Fibroblast of lung (primary cell): Measurements from ENCODE around the gene CUL2. TPM values are rescaled to one million over a fixed set of nuclear protein-coding genes. Genes with fewer than 3 reads are reported as not detected.
"Not testable (repeated sequence)": the region's sequence is repeated elsewhere in the genome, so short reads cannot be mapped to it uniquely, and the experiment has no call there.

Experiments used
- DNase-seq, 2 donors: peaks; one replicate each; pipeline versions ENCODE4 v3.0.0 to v3.0.0-alpha.2; 2010; ENCODE audit warnings: low read depth in 2 of 2
- H2AFZ ChIP-seq: 2 replicates; pipeline ENCODE4 v1.5.1; 2012; ENCODE audit warnings: low read length, control low read depth, inconsistent platforms
- H3K27ac ChIP-seq: 2 replicates; pipeline ENCODE4 v1.5.1; 2011; ENCODE audit warnings: low read length, control low read depth; ENCODE audit not compliant: insufficient read depth
- H3K27me3 ChIP-seq: 2 replicates; pipeline ENCODE4 v1.5.1; 2011; ENCODE audit warnings: mild to moderate bottlenecking, low read length; ENCODE audit not compliant: control insufficient read depth, insufficient read depth
- H3K36me3 ChIP-seq: 2 replicates; pipeline ENCODE4 v1.5.1; 2011; ENCODE audit warnings: low read length; ENCODE audit not compliant: control insufficient read depth, insufficient read depth
- H3K4me1 ChIP-seq: 2 replicates; pipeline ENCODE4 v1.5.1; 2011; ENCODE audit warnings: low read length; ENCODE audit not compliant: control insufficient read depth, insufficient read depth; ENCODE audit errors: extremely low read depth
- H3K4me2 ChIP-seq: 2 replicates; pipeline ENCODE4 v1.5.1; 2011; ENCODE audit warnings: low read length, control low read depth; ENCODE audit not compliant: insufficient read depth; ENCODE audit errors: extremely low read depth
- H3K4me3 ChIP-seq, 4 experiments: fragments of 200-600 bp in 1 of 4; sonication (generic) in 1 of 4; replicated peaks in 1 of 4; 2 replicates each; pipeline ENCODE4 v1.5.1; 2011 to 2016; ENCODE audit warnings: low read length in 4 of 4, low read depth in 3 of 4, mild to moderate bottlenecking in 3 of 4, control low read depth in 2 of 4, inconsistent platforms in 1 of 4, mixed read lengths in 1 of 4; ENCODE audit not compliant: insufficient read depth in 1 of 4; ENCODE audit errors: control extremely low read depth in 1 of 4
- H3K79me2 ChIP-seq: 2 replicates; pipeline ENCODE4 v1.5.1; 2012; ENCODE audit warnings: mild to moderate bottlenecking, low read length, inconsistent platforms; ENCODE audit not compliant: control insufficient read depth, insufficient read depth
- H3K9ac ChIP-seq: 2 replicates; pipeline ENCODE4 v1.5.1; 2011; ENCODE audit warnings: mild to moderate bottlenecking, low read length, control low read depth; ENCODE audit not compliant: insufficient read depth
- H3K9me3 ChIP-seq: 2 replicates; pipeline ENCODE4 v1.5.1; 2012; ENCODE audit warnings: low read depth, low read length; ENCODE audit not compliant: control insufficient read depth, insufficient read depth
- H4K20me1 ChIP-seq: 2 replicates; pipeline ENCODE4 v1.5.1; 2011; ENCODE audit warnings: low read length; ENCODE audit not compliant: control insufficient read depth, insufficient read depth; ENCODE audit errors: extremely low read depth
- EZH2 ChIP-seq: IDR thresholded peaks from 2 replicates; pipeline ENCODE4 v1.5.1; 2012; ENCODE audit warnings: low read length, control low read depth, mild to moderate bottlenecking; ENCODE audit errors: missing control alignments
- polyA plus RNA-seq, 2 donors: library from polyadenylated mRNA; depleted of rRNA in 1 of 2; stranded (reverse) in 1 of 2; unstranded in 1 of 2; fragments of >200 nt; gene quantifications; 2 replicates each; pipeline ENCODE4 v1.2.1, GENCODE V29; 2011 to 2012; ENCODE audit warnings: missing spikeins in 1 of 2
- total RNA-seq: library from RNA; depleted of rRNA; stranded (reverse); fragments of >200 nt; gene quantifications from 2 replicates; pipeline ENCODE4 v1.2.1, GENCODE V29; 2014
- TF ChIP-seq, protein P1 (sequence below), 2 donors: IDR thresholded peaks in 1 of 2; conservative IDR thresholded peaks in 1 of 2; 1 replicate in 1 of 2; 2 replicates in 1 of 2; pipeline ENCODE4 v1.5.1; 2011 to 2012; ENCODE audit warnings: low read length in 2 of 2, control low read depth in 1 of 2, inconsistent platforms in 1 of 2, low read depth in 1 of 2, mild to moderate bottlenecking in 1 of 2

CUL2 gene
- total and polyA plus RNA-seq, 2 donors (not counting 1 experiment from before 2014, with no cell fraction given): 22.8 to 36.0 TPM

- Histone ChIP-seq H3K27ac (no peak overlapping the region), H3K27me3 (no peaks in the 10 kb centered on the region), H3K79me2 (peaks cover 2% of the 10 kb centered on the region), H3K9ac (no peak overlapping the region), H3K4me3 (no peak overlapping the region), H2AFZ (no peak overlapping the region), H3K36me3 (peaks cover 1% of the 10 kb centered on the region), H4K20me1 (no peaks in the 10 kb centered on the region), H3K4me1 (no peaks in the 10 kb centered on the region), H3K9me3 (no peaks in the 10 kb centered on the region), H3K4me2 (no peak overlapping the region)
- no peak for TF ChIP-seq EZH2
- TF ChIP-seq, protein P1, sequence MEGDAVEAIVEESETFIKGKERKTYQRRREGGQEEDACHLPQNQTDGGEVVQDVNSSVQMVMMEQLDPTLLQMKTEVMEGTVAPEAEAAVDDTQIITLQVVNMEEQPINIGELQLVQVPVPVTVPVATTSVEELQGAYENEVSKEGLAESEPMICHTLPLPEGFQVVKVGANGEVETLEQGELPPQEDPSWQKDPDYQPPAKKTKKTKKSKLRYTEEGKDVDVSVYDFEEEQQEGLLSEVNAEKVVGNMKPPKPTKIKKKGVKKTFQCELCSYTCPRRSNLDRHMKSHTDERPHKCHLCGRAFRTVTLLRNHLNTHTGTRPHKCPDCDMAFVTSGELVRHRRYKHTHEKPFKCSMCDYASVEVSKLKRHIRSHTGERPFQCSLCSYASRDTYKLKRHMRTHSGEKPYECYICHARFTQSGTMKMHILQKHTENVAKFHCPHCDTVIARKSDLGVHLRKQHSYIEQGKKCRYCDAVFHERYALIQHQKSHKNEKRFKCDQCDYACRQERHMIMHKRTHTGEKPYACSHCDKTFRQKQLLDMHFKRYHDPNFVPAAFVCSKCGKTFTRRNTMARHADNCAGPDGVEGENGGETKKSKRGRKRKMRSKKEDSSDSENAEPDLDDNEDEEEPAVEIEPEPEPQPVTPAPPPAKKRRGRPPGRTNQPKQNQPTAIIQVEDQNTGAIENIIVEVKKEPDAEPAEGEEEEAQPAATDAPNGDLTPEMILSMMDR (conservative IDR thresholded peaks at IDR 0.05 in 1 of 2, IDR thresholded peaks at IDR 0.05 in 1 of 2; ENCODE audit: low read depth in 1 of 2, low read length in 2 of 2): no peak
- no peak for DNase-seq
Measured at GRCh38 chr10:35046074-35046473, 44.1 kb downstream of the CUL2 start.

DNA sequence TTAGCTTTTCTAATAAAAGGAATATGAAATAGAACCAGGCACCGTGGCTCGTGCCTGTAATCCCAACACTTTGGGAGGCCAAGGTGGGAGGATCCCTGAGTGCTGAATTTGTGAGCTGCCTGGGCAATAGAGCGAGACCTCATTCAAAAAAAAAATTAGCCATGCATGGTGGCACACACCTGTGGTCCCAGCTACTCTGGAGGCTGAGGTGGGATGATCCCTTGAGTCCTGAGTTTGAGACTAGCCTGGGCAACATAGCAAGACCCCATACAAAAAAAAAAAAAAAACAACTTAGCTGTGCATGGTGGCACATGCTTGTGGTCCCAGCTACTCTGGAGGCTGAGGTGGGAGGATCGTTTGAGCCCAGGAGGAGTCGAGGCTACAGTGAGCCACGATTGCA, 44.9 kb downstream of the CUL2 start:
- H3K4me1 ChIP-seq, H3K36me3 ChIP-seq, H3K27ac ChIP-seq, H3K9ac ChIP-seq, H3K4me2 ChIP-seq, H3K27me3 ChIP-seq, H3K9me3 ChIP-seq, H3K79me2 ChIP-seq, DNase-seq, H2AFZ ChIP-seq, H3K4me3 ChIP-seq, H4K20me1 ChIP-seq: not testable (repeated sequence)

DNA sequence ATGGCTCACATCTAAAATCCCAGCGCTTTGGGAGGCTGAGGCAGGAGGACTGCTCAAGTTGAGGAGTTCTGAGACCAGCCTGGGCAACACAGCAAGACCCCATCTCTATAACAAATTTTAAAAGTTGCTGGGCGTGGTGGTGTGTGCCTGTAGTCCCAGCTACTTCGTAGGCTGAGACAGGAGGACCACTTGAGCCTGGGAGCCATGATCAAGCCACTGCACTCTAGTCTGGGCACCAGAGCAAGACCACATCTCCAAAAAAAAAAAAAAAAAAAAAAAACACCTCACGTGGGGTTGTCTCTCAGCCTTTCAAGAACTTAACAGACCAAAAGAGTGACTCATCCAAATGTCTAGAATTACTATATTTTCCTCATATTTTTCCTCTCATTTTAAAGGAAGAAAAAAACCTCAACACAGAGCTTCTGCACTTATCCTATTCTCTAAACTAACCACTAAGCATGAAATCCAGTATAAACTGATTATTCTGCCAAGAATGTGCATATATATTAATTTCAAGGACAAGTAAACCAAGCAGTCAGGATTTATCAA, 46.3 kb downstream of the CUL2 start:
- Histone ChIP-seq H2AFZ (no peak overlapping the region), H3K79me2 (peaks cover 2% of the 10 kb centered on the region), H3K4me2 (no peak overlapping the region), H3K27me3 (no peaks in the 10 kb centered on the region), H3K4me3 (no peak overlapping the region), H3K9ac (no peak overlapping the region), H3K27ac (no peak overlapping the region), H3K36me3 (peaks cover 5% of the 10 kb centered on the region), H4K20me1 (no peaks in the 10 kb centered on the region), H3K4me1 (peaks cover 4% of the 10 kb centered on the region), H3K9me3 (no peaks in the 10 kb centered on the region)
- DNase-seq: peak; percentile 26 to 48
- TF ChIP-seq EZH2: no peak
- TF ChIP-seq, protein P1 (conservative IDR thresholded peaks at IDR 0.05 in 1 of 2, IDR thresholded peaks at IDR 0.05 in 1 of 2; ENCODE audit: low read depth in 1 of 2, low read length in 2 of 2): no peak
